Measurements from ENCODE around the gene TMEM250. TPM values are rescaled to one million over a fixed set of nuclear protein-coding genes. Genes with fewer than 3 reads are reported as not detected.

The TMEM250 gene
- total and polyA plus RNA-seq, 2 experiments from 2014 or later: 25.6 to 29.3 TPM

- H3K27me3 ChIP-seq: no peaks in the 10 kb centered on the region
- no peak overlapping the region for H3K4me3 ChIP-seq
- no peak for DNase-seq (ENCODE audit: low read depth in 1 of 2, low spot score in 1 of 2)
- peaks cover 16% of the 10 kb centered on the region for H3K4me1 ChIP-seq (ENCODE audit: low read depth)
- TF ChIP-seq CTCF (IDR thresholded peaks at IDR 0.05; ENCODE audit: low read depth, low read length): no peak
- H3K36me3 ChIP-seq: peaks cover 3% of the 10 kb centered on the region
- H3K27ac ChIP-seq: no peak overlapping the region
- no peaks in the 10 kb centered on the region for H3K9me3 ChIP-seq (ENCODE audit: low read depth)
Measured at GRCh38 chr9:136114610-136115009, 4.1 kb downstream of the TMEM250 start.

GRCh38 chr9:136112541-136112940 lies 6.1 kb downstream of the TMEM250 start:
- H3K27ac ChIP-seq: no peak overlapping the region
- no peak for TF ChIP-seq CTCF (IDR thresholded peaks at IDR 0.05; ENCODE audit: low read depth, low read length)
- H3K4me1 ChIP-seq (ENCODE audit: low read depth): peaks cover 19% of the 10 kb centered on the region
- H3K27me3 ChIP-seq: no peaks in the 10 kb centered on the region
- DNase-seq (ENCODE audit: low read depth in 1 of 2, low spot score in 1 of 2): no peak
- no peak overlapping the region for H3K4me3 ChIP-seq
- peaks cover 3% of the 10 kb centered on the region for H3K36me3 ChIP-seq
- H3K9me3 ChIP-seq (ENCODE audit: low read depth): no peaks in the 10 kb centered on the region

DNA sequence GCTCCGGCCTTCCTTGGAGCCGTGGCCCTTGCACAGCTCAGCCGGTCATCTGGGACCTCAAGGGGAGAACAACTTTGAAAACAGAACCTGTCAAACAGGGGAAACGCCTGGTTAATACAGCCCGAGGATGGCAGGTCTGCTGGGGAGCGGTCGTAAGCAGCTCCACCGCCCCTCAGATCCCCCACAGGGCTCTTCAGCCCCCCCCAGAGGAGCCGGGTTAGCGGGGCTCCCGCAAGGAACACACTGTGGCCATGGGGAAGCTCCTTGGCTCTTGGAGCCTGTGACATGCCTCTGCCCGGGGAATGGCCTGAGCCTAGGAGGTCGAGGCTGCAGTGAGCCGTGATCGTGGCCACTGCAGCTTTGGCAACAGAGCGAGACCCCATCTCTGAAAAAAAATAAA lies 6.8 kb downstream of the TMEM250 start:
- no peak for TF ChIP-seq CTCF (IDR thresholded peaks at IDR 0.05; ENCODE audit: low read depth, low read length)
- peaks cover 16% of the 10 kb centered on the region for H3K4me1 ChIP-seq (ENCODE audit: low read depth)

GRCh38 chr9:136111190-136111589 lies 7.5 kb downstream of the TMEM250 start:
- no peak for TF ChIP-seq CTCF (IDR thresholded peaks at IDR 0.05; ENCODE audit: low read depth, low read length)
- H3K9me3 ChIP-seq (ENCODE audit: low read depth): no peaks in the 10 kb centered on the region
- peaks cover 3% of the 10 kb centered on the region for H3K36me3 ChIP-seq
- no peak overlapping the region for H3K4me3 ChIP-seq
- no peaks in the 10 kb centered on the region for H3K27me3 ChIP-seq
- no peak overlapping the region for H3K27ac ChIP-seq
- DNase-seq (ENCODE audit: low read depth in 1 of 2, low spot score in 1 of 2): no peak
- peaks cover 19% of the 10 kb centered on the region for H3K4me1 ChIP-seq (ENCODE audit: low read depth)

More for the DNA sequence above, 6.8 kb downstream of the TMEM250 start:
- H3K9me3 ChIP-seq (ENCODE audit: low read depth): no peaks in the 10 kb centered on the region
- H3K27me3 ChIP-seq: no peaks in the 10 kb centered on the region
- H3K4me3 ChIP-seq: no peak overlapping the region
- H3K27ac ChIP-seq: no peak overlapping the region
- peaks cover 3% of the 10 kb centered on the region for H3K36me3 ChIP-seq
- DNase-seq (ENCODE audit: low read depth in 1 of 2, low spot score in 1 of 2): no peak

GRCh38 chr9:136110082-136111061 lies 8.3 kb downstream of the TMEM250 start:
- Histone ChIP-seq H3K27me3 (no peaks in the 10 kb centered on the region), H3K4me1 (ENCODE audit: low read depth) (peaks cover 19% of the 10 kb centered on the region)
- DNase-seq (ENCODE audit: low read depth in 1 of 2, low spot score in 1 of 2): peak in 1 of 2 donors; percentile 41

More at GRCh38 chr9:136110082-136111061, 8.3 kb downstream of the TMEM250 start:
- peak; percentile 37 for TF ChIP-seq CTCF (IDR thresholded peaks at IDR 0.05; ENCODE audit: low read depth, low read length)
- peak overlapping the region; percentile 20 for H3K27ac ChIP-seq
- H3K9me3 ChIP-seq (ENCODE audit: low read depth): no peaks in the 10 kb centered on the region
- peaks cover under 1% of the 10 kb centered on the region for H3K36me3 ChIP-seq
- H3K4me3 ChIP-seq: peak overlapping the region; percentile 26

Data from cardiac muscle cell (in vitro differentiated cells and primary cell).